Kasumi-1 (cell line): ENCODE measurements around the gene LAMB4.

Experiments
- DNase-seq, 2 experiments: peaks; one replicate each; lab custom pipeline; 2025; lab: John Stamatoyannopoulos, UW

Gene LAMB4

DNA sequence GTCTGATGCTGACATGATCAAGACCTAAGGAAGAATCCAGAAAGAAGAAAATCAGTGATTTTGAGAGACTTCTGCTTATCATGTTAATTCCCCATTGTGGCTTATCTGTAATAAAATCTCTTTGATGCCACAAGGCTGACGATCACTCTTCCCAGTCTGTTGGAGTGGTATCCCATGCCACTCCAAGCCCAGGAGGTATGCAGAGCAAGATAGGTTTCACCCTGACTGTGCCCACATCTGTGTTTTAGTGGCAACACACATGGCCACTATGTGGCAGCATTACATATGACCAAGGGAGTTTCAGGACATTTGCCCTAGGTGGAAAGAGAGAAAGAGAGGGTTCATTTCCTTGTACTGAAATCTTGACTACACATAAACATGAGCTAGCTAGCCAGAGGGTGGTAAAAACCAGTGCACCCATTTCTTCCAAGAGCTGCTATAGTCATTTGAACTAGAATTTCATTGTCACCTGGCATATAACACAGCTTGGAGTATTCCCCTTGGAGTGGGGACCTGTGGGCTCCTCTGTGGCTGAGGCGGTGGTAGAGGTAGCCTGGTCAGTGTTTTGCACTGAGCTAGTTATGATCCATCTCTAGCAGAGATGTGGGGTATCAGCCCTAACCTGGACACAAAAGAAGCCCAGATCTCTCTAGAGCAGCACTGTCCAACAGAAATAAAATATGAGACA lies 20.8 kb downstream of the LAMB4 start:
- peak; percentile 54 to 59 for DNase-seq

GRCh38 chr7:108108131-108108530 lies 22.0 kb downstream of the LAMB4 start:
- no peak for DNase-seq

GRCh38 chr7:108104324-108104723 lies 25.8 kb downstream of the LAMB4 start:
- no peak for DNase-seq

DNA sequence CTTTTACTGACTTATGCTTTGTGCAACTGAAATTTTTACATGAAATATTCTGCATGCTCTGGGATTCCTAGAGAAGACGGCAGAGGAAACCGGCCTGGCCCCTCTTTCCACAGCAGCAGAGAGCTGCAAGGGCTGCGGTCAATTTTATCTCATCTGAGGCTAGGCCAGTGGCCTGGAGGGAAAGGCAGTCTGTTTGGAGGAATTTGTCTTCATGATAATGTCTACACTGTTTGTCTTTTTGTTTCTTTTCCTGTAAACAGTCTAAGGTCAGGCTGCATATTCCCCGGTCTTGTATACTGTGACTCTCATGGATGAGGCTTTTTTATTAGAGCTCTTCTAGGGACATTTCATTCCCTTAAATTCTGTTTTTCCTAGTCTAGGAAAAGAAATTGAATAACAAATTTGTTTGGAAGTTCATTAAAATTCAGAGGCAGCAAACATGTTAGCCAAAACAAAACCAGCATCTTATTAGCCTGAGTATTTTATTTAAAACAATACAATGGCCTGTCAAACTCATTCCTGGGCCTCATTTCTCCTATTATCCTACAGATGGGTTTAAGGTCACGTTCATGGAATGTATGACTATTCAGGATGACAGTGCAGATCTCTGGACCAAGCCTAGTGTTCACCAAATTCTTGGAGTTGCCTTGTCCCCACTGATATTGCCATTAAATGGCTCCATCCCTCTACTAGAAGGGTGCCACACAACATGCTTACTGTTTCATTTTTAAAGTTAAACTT lies 26.4 kb downstream of the LAMB4 start:
- no peak for DNase-seq

GRCh38 chr7:108102671-108103312 lies 27.4 kb downstream of the LAMB4 start:
- no peak for DNase-seq

- no peak for DNase-seq
Observed at GRCh38 chr7:108101759-108102158, 28.4 kb downstream of the LAMB4 start.

- DNase-seq: no peak
Observed at GRCh38 chr7:108099713-108100112, 30.4 kb downstream of the LAMB4 start.

DNA sequence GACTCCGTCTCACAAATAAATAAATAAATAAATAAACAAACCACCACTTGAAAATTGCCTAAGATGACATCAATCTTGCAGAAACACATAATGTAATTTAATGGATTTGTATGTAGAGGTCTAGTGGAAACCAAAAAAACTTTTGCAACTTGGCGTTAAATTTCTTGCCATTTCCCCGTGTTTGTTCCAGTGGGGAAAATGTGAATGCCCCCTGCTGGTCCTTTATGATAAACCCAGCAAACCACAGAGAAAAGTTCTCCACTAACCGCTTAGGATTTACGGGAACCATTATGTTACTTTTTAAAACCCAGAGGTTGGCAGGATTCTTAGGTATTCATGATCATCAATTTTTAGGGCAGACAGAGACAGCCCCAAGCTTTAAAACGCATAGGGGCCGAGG lies 32.5 kb downstream of the LAMB4 start:
- DNase-seq: peak; percentile 6 to 18

- DNase-seq: no peak
Observed at GRCh38 chr7:108096996-108097395, 33.2 kb downstream of the LAMB4 start.

GRCh38 chr7:108094933-108095710 lies 35.0 kb downstream of the LAMB4 start:
- no peak for DNase-seq

- no peak for DNase-seq
Observed at GRCh38 chr7:108094346-108094745, 35.8 kb downstream of the LAMB4 start.

DNA sequence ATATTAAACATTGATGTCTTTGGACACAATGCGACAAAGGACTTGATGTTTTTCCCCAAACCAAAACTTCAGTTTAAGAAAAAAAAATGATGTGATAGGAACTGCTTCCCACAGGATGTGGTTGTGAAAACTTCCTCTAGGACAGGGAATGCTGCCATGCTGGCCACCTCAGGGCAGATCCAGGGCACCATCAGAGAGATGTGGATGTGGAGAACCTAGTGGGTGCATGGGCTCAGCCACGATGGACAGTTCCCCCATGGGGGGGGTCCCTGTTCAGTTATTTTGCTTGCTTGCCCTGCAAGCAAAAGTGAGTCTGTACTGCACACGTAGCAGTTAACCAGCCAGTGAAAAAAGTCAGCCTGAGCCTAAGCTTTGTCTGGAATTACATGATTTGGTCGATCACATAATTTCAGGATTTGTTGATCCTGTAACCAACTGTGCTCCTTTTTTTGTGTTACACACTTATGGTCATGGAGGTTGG lies 36.3 kb downstream of the LAMB4 start:
- DNase-seq: no peak

- no peak for DNase-seq
Observed at GRCh38 chr7:108093341-108093740, 36.8 kb downstream of the LAMB4 start.

- no peak for DNase-seq
Observed at GRCh38 chr7:108091461-108091831, 38.7 kb downstream of the LAMB4 start.

GRCh38 chr7:108090791-108091460 lies 39.2 kb downstream of the LAMB4 start:
- DNase-seq: no peak

GRCh38 chr7:108089381-108089780 lies 40.8 kb downstream of the LAMB4 start:
- DNase-seq: no peak

DNA sequence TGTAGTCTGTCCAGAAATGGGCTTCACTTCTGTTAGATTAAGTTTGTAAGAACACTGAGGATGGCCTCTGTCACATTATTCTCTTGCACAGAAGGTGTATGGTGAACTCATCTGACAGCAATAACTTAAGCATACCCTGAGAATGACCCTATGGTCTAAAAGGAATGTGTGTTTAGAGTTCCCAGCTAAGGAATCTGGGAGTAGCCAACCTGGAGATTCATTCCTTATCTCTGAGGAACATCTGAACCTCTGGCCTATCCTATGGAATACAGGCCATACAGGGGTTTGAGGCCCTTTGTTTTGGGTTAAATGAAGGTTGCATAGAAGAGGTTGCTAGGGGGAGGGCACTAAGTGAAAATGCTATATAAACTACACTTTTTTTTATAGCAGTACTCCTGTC lies 41.4 kb downstream of the LAMB4 start:
- no peak for DNase-seq

- DNase-seq: no peak
Observed at GRCh38 chr7:108087778-108088177, 42.4 kb downstream of the LAMB4 start.

GRCh38 chr7:108086962-108087361 lies 43.2 kb downstream of the LAMB4 start:
- no peak for DNase-seq

DNA sequence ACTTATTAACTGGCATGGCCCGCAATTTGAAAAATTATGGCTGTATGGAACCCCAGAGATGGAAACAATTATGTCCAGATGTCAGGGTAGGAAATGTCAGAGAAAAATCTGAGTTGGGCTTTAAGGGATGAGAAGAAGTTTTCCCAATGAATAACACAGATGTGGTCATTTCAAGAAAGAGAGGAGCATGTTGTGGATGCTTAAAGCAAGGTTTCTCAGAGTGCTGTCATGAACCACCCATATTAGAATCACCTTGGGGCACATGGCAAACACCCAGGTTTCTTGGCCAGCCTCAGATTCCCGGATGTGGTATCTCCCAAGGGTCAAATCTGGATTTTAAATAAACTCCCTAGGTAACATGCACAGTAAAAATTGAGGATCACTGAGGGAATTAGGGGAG lies 43.6 kb downstream of the LAMB4 start:
- no peak for DNase-seq

DNA sequence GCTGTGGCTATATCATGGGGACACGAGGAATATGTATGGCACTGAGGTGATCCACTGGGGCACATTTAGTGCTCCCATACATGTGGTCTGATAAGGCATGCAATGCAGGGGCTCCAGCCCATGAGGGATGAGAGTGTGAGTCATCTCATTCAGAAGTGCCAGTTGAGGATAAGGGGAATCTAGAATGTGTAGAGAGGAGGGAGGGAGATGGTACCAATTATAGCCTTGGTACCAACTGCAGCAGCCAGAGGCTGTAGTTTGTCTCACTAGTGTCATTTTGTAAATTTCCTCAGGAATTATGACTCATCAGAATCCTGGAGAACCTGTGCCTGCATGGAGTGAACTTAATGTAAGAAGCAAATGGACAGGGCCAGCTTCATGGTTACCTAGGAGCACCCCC lies 46.2 kb downstream of the LAMB4 start:
- no peak for DNase-seq
